Measurements from ENCODE around the gene CXCR5.
"Not testable (repeated sequence)": the region's sequence is repeated elsewhere in the genome, so short reads cannot be mapped to it uniquely, and the experiment has no call there.

CXCR5 gene

GRCh38 chr11:118883368-118884071 is at the start of gene CXCR5:
Gene CXCR5, plus strand, starts transcription at chr11:118883892. Its CDS starts 50 bp downstream, at chr11:118883942.
- DNase-seq (ENCODE audit: low read depth): no peak

- DNase-seq (ENCODE audit: low read depth): no peak
These were observed 49.2 kb upstream of the CXCR5 start for GRCh38 chr11:118834427-118835028.

GRCh38 chr11:118837868-118838267 is 45.8 kb upstream of the CXCR5 start:
- no peak for DNase-seq (ENCODE audit: low read depth)

GRCh38 chr11:118838905-118839553 is 44.7 kb upstream of the CXCR5 start:
- no peak for DNase-seq (ENCODE audit: low read depth)

- DNase-seq (ENCODE audit: low read depth): peak; percentile 34
These were observed 42.0 kb upstream of the CXCR5 start for GRCh38 chr11:118841469-118842242.

- no peak for DNase-seq (ENCODE audit: low read depth)
These were observed 41.3 kb upstream of the CXCR5 start for GRCh38 chr11:118842369-118842768.

GRCh38 chr11:118842843-118843242 is 40.8 kb upstream of the CXCR5 start:
- DNase-seq (ENCODE audit: low read depth): not testable (repeated sequence)

- DNase-seq (ENCODE audit: low read depth): no peak
These were observed 40.1 kb upstream of the CXCR5 start for GRCh38 chr11:118843565-118843964.

- no peak for DNase-seq (ENCODE audit: low read depth)
These were observed 38.3 kb upstream of the CXCR5 start for GRCh38 chr11:118845369-118845768.

GRCh38 chr11:118846181-118846935 is 37.3 kb upstream of the CXCR5 start:
- no peak for DNase-seq (ENCODE audit: low read depth)

- no peak for DNase-seq (ENCODE audit: low read depth)
These were observed 33.9 kb upstream of the CXCR5 start for GRCh38 chr11:118849825-118850224.

GRCh38 chr11:118851970-118852369 is 31.7 kb upstream of the CXCR5 start:
- DNase-seq (ENCODE audit: low read depth): no peak

GRCh38 chr11:118853678-118854077 is 30.0 kb upstream of the CXCR5 start:
- DNase-seq (ENCODE audit: low read depth): no peak

GRCh38 chr11:118856314-118856713 is 27.4 kb upstream of the CXCR5 start:
- no peak for DNase-seq (ENCODE audit: low read depth)

- DNase-seq (ENCODE audit: low read depth): no peak
These were observed 26.3 kb upstream of the CXCR5 start for GRCh38 chr11:118857385-118857784.

- DNase-seq (ENCODE audit: low read depth): no peak
These were observed 23.7 kb upstream of the CXCR5 start for GRCh38 chr11:118859973-118860372.

- no peak for DNase-seq (ENCODE audit: low read depth)
These were observed 15.0 kb upstream of the CXCR5 start for GRCh38 chr11:118868659-118869058.

- no peak for DNase-seq (ENCODE audit: low read depth)
These were observed 13.0 kb upstream of the CXCR5 start for GRCh38 chr11:118870396-118871343.

- DNase-seq (ENCODE audit: low read depth): peak; percentile 46
These were observed 11.3 kb upstream of the CXCR5 start for GRCh38 chr11:118872403-118872821.

GRCh38 chr11:118873804-118874203 is 9.9 kb upstream of the CXCR5 start:
- no peak for DNase-seq (ENCODE audit: low read depth)

- DNase-seq (ENCODE audit: low read depth): no peak
These were observed 7.4 kb upstream of the CXCR5 start for GRCh38 chr11:118876286-118876685.
